IMR-90 (cell line): ENCODE results near the gene TRAPPC4. TPM values are rescaled to one million over a fixed set of nuclear protein-coding genes. Genes with fewer than 3 reads are reported as not detected.
A peak's percentile ranks its signal among the peaks of the same experiment; 100 is the strongest.

Experiments used
- ATAC-seq: fragments of 200-7000 bp; cut with Tn5 transposase; 2 replicates; pipeline ENCODE4 v1.9.1; 2020; ENCODE audit warnings: low read depth, mild to moderate bottlenecking, moderate library complexity
- BruUV-seq: library from RNA; stranded (reverse); fragments of 400-500 nt; replicated peaks from 2 replicates; lab custom pipeline; 2021; lab: Mats Ljungman, UMichigan
- CTCF ChIA-PET: fragments of 300-600 bp; formaldehyde crosslinking; extraction: SDS; loops from one replicate; lab custom pipeline; 2021; ENCODE audit warnings: antibody characterized with exemption; lab: Yijun Ruan, JAX
- POLR2A ChIA-PET: fragments of 300-600 bp; sonication (Branson Sonifier 250); formaldehyde crosslinking; loops from one replicate; lab custom pipeline; 2022; ENCODE audit warnings: antibody characterized with exemption; ENCODE audit not compliant: unreplicated experiment; lab: Charles Lee
- DNase-seq: peaks from one replicate; pipeline ENCODE4 v3.0.0; 2013
- H2AFZ ChIP-seq: replicated peaks from 2 replicates; pipeline ENCODE3; 2013; ENCODE audit warnings: low read length, mild to moderate bottlenecking; ENCODE audit not compliant: poor library complexity
- H2AK5ac ChIP-seq: 2 replicates; pipeline ENCODE4 v1.6.1; 2013; ENCODE audit warnings: low read depth, low read length, inconsistent platforms
- H2AK9ac ChIP-seq: replicated peaks from 2 replicates; pipeline ENCODE3; 2013; ENCODE audit warnings: mild to moderate bottlenecking, low read depth, low read length, moderate library complexity; ENCODE audit not compliant: poor library complexity
- H2BK120ac ChIP-seq: 2 replicates; pipeline ENCODE4 v1.6.1; 2013; ENCODE audit warnings: low read depth, low read length, inconsistent platforms
- H2BK15ac ChIP-seq: 3 replicates; pipeline ENCODE4 v1.6.1; 2013; ENCODE audit warnings: low read depth, low read length, inconsistent platforms
- H2BK20ac ChIP-seq: 2 replicates; pipeline ENCODE4 v1.6.1; 2013; ENCODE audit warnings: low read depth, mild to moderate bottlenecking, inconsistent platforms, low read length, moderate library complexity
- H2BK5ac ChIP-seq: 2 replicates; pipeline ENCODE4 v1.6.1; 2013; ENCODE audit warnings: mild to moderate bottlenecking, low read depth, low read length, inconsistent platforms; ENCODE audit not compliant: poor library complexity, severe bottlenecking
- H3K14ac ChIP-seq: replicated peaks from 2 replicates; pipeline ENCODE4 v1.6.1; 2013; ENCODE audit warnings: low read depth, low read length, inconsistent platforms
- H3K18ac ChIP-seq: 2 replicates; pipeline ENCODE4 v1.6.1; 2013; ENCODE audit warnings: low read depth, low read length, control low read depth
- H3K23ac ChIP-seq: 2 replicates; pipeline ENCODE4 v1.6.1; 2013; ENCODE audit warnings: low read depth, low read length, inconsistent platforms
- H3K27ac ChIP-seq: 2 replicates; pipeline ENCODE4 v1.5.1; 2013; ENCODE audit warnings: mild to moderate bottlenecking, control low read depth, low read length; ENCODE audit not compliant: insufficient read depth
- H3K27me3 ChIP-seq: 2 replicates; pipeline ENCODE4 v1.6.1; 2013; ENCODE audit warnings: low read length; ENCODE audit not compliant: control insufficient read depth, insufficient read depth
- H3K36me3 ChIP-seq: 2 replicates; pipeline ENCODE4 v1.6.1; 2013; ENCODE audit warnings: low read length, mixed read lengths; ENCODE audit not compliant: control insufficient read depth, insufficient read depth
- H3K4ac ChIP-seq: 2 replicates; pipeline ENCODE4 v1.6.1; 2013; ENCODE audit warnings: low read depth, low read length, inconsistent platforms
- H3K4me1 ChIP-seq: 2 replicates; pipeline ENCODE4 v1.6.1; 2013; ENCODE audit warnings: low read length, mixed read lengths; ENCODE audit not compliant: control insufficient read depth, insufficient read depth
- H3K4me2 ChIP-seq: 2 replicates; pipeline ENCODE4 v1.6.1; 2013; ENCODE audit warnings: low read depth, mild to moderate bottlenecking, control low read depth, low read length, moderate library complexity
- H3K4me3 ChIP-seq: 2 replicates; pipeline ENCODE4 v1.5.1; 2013; ENCODE audit warnings: low read depth, mild to moderate bottlenecking, control low read depth, low read length, moderate library complexity; ENCODE audit not compliant: insufficient read depth
- H3K56ac ChIP-seq: 2 replicates; pipeline ENCODE4 v1.6.1; 2013; ENCODE audit warnings: low read length, inconsistent platforms; ENCODE audit not compliant: insufficient read depth; ENCODE audit errors: extremely low read depth
- H3K79me1 ChIP-seq, 2 experiments: 2 replicates each; pipeline ENCODE4 v1.6.1; 2013; ENCODE audit warnings: low read length in 2 of 2, inconsistent platforms in 1 of 2, low read depth in 1 of 2
- H3K9ac ChIP-seq: 2 replicates; pipeline ENCODE4 v1.6.1; 2013; ENCODE audit warnings: low read depth, low read length, control low read depth
- H3K9me1 ChIP-seq: 2 replicates; pipeline ENCODE4 v1.6.1; 2013; ENCODE audit warnings: low read length, inconsistent platforms; ENCODE audit not compliant: insufficient read depth
- H3K9me3 ChIP-seq: 2 replicates; pipeline ENCODE4 v1.6.1; 2013; ENCODE audit warnings: low read length; ENCODE audit not compliant: control insufficient read depth, insufficient read depth
- H4K20me1 ChIP-seq: 2 replicates; pipeline ENCODE4 v1.6.1; 2013; ENCODE audit warnings: low read length, inconsistent platforms; ENCODE audit not compliant: insufficient read depth
- H4K5ac ChIP-seq: 2 replicates; pipeline ENCODE4 v1.6.1; 2013; ENCODE audit warnings: mild to moderate bottlenecking, low read depth, low read length, control low read depth
- H4K8ac ChIP-seq, 2 experiments: 2 replicates each; pipeline ENCODE4 v1.6.1; 2013; ENCODE audit warnings: low read depth in 2 of 2, low read length in 2 of 2, control low read depth in 1 of 2, inconsistent platforms in 1 of 2
- H4K91ac ChIP-seq: 2 replicates; pipeline ENCODE4 v1.6.1; 2013; ENCODE audit warnings: low read depth, low read length, inconsistent platforms; ENCODE audit not compliant: insufficient read depth
- BHLHE40 ChIP-seq: fragments of 150-350 bp; IDR thresholded peaks from 2 replicates; pipeline ENCODE4 v1.6.1; 2016; ENCODE audit warnings: mild to moderate bottlenecking, low read depth, low read length
- CEBPB ChIP-seq: IDR thresholded peaks from 2 replicates; pipeline ENCODE4 v1.6.1; 2012; ENCODE audit warnings: low read depth, low read length, improper control_type of control experiment
- CHD1 ChIP-seq: IDR thresholded peaks from 2 replicates; pipeline ENCODE4 v1.6.1; 2012; ENCODE audit warnings: low read depth, low read length, improper control_type of control experiment
- CTCF ChIP-seq: conservative IDR thresholded peaks from 2 replicates; pipeline ENCODE4 v1.5.1; 2012; ENCODE audit warnings: mild to moderate bottlenecking, low read depth, low read length, improper control_type of control experiment
- NFE2L2 ChIP-seq: fragments of 150-350 bp; IDR thresholded peaks from 2 replicates; pipeline ENCODE4 v1.6.1; 2016; ENCODE audit warnings: low read depth, mild to moderate bottlenecking, low read length
- RFX5 ChIP-seq: IDR thresholded peaks from 2 replicates; pipeline ENCODE4 v1.8.0; 2012; ENCODE audit warnings: low read depth, mild to moderate bottlenecking, low read length, moderate library complexity
- WGBS, 2 experiments: methylation state at CpG; one replicate each; pipeline versions ENCODE4 v1.1.5 to v1.1.7; 2013; ENCODE audit warnings: missing lambda C conversion rate in 2 of 2; ENCODE audit not compliant: insufficient read length in 1 of 2; ENCODE audit errors: extremely low coverage in 2 of 2; 5-methylcytosine and 5-hydroxymethylcytosine counted together
- dilution Hi-C: fragments of 300-500 bp; cut with HindIII; formaldehyde crosslinking; loops from one replicate; pipeline ENCODE4 v1.14.3; 2018; ENCODE audit warnings: low sequenced_read_pairs; ENCODE audit not compliant: unreplicated experiment
- in situ Hi-C: fragments of 300-500 bp; cut with MboI; formaldehyde crosslinking; loops from 3 replicates; pipeline ENCODE4 v1.14.3; 2019; ENCODE audit warnings: low sequenced_read_pairs, inconsistent platforms, mixed read lengths
- intact Hi-C: fragments of 100-400 bp; cut with micrococcal nuclease; formaldehyde crosslinking; loops from 2 replicates; pipeline ENCODE4 v1.10.0; 2022
- polyA plus RNA-seq, 3 experiments: library from polyadenylated mRNA; depleted of rRNA; stranded (reverse); fragments of >200 nt; gene quantifications; 2 replicates each; pipeline ENCODE4 v1.2.3, GENCODE V29; 2012; ENCODE audit warnings: low replicate concordance in 1 of 3
- total RNA-seq: library from RNA; depleted of rRNA; stranded (reverse); fragments of >200 nt; gene quantifications from 2 replicates; pipeline ENCODE4 v1.2.3, GENCODE V29; 2012
- TF ChIP-seq, protein P1 (sequence below): fragments of 150-350 bp; IDR thresholded peaks from 2 replicates; pipeline ENCODE4 v1.6.1; 2016; ENCODE audit warnings: low read depth, mild to moderate bottlenecking, low read length, moderate library complexity, borderline replicate concordance

Gene TRAPPC4
- total and polyA plus RNA-seq, 2 of the 4 experiments (the other 2 are of a cell fraction), result 102 to 162 TPM

- peak overlapping the region; percentile 83 for H3K4me2 ChIP-seq
- H2BK20ac ChIP-seq, result no peak overlapping the region
- H2AK5ac ChIP-seq, result peak overlapping the region; percentile 61
- H2AK9ac ChIP-seq, result peak overlapping the region; percentile 97
- peaks cover 9% of the 10 kb centered on the region for H3K9me1 ChIP-seq
- no peak overlapping the region for H3K18ac ChIP-seq
- no TSS peak for BruUV-seq
- no peak overlapping the region for H3K56ac ChIP-seq
- no peak overlapping the region for H4K5ac ChIP-seq
- H2BK15ac ChIP-seq, result no peak overlapping the region
- ATAC-seq (peak; percentile 6), DNase-seq (peak; percentile 3)
- TF ChIP-seq, protein P1, sequence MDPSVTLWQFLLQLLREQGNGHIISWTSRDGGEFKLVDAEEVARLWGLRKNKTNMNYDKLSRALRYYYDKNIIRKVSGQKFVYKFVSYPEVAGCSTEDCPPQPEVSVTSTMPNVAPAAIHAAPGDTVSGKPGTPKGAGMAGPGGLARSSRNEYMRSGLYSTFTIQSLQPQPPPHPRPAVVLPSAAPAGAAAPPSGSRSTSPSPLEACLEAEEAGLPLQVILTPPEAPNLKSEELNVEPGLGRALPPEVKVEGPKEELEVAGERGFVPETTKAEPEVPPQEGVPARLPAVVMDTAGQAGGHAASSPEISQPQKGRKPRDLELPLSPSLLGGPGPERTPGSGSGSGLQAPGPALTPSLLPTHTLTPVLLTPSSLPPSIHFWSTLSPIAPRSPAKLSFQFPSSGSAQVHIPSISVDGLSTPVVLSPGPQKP, result no peak
- TF ChIP-seq BHLHE40 (no peak), RFX5 (no peak), CTCF (no peak), CEBPB (no peak), NFE2L2 (no peak), CHD1 (no peak)
- H2BK5ac ChIP-seq, result peak overlapping the region; percentile 47
- peak overlapping the region; percentile 87 for H3K4me3 ChIP-seq
- H3K4ac ChIP-seq, result peak overlapping the region; percentile 87
- H4K20me1 ChIP-seq, result 0 out of 2 replicates have a peak, but pooled peaks cover 5% of the 10 kb centered on the region
- H2BK120ac ChIP-seq, result no peak overlapping the region
- ChIA-PET POLR2A (interaction anchor here (1.5 kb wide), 1 partner anchor 11 kb away, joined by 4 read pairs; the partner anchor contains the start of gene VPS11), CTCF (no interaction called here)
- H3K27ac ChIP-seq, result peak overlapping the region; percentile 74
- peak overlapping the region; percentile 94 for H3K14ac ChIP-seq
- H3K23ac ChIP-seq, result peak overlapping the region; percentile 52
- dilution Hi-C loops (no loop called here), intact Hi-C loops (no loop called here), in situ Hi-C loops (no loop called here)
- no peaks in the 10 kb centered on the region for H3K9me3 ChIP-seq
- peaks cover 17 to 53% of the 10 kb centered on the region in 2 experiments for H3K79me1 ChIP-seq
- H4K8ac ChIP-seq, result peak overlapping the region; percentile 59 to 78; a peak in 2 of 4 replicates
- 1% methylated on average over 37 of the region's 48 CpGs; no CpG with 5 or more reads in 1 of the 2 experiments for WGBS, 2 experiments
- no peaks in the 10 kb centered on the region for H3K27me3 ChIP-seq
- peaks cover 4% of the 10 kb centered on the region; the same call in 1 of the 2 replicates for H3K4me1 ChIP-seq
- H2AFZ ChIP-seq, result peak overlapping the region; percentile 98
- H4K91ac ChIP-seq, result peak overlapping the region; percentile 23
- peak overlapping the region; percentile 64 for H3K9ac ChIP-seq
- H3K36me3 ChIP-seq, result peaks cover 36% of the 10 kb centered on the region
Observed at GRCh38 chr11:119056421-119056999, 37.9 kb downstream of the TRAPPC4 start.
